Cortex of kidney (tissue), 1 donor: Measurements from ENCODE around the gene TRPV3.
"Not testable (repeated sequence)": the region's sequence is repeated elsewhere in the genome, so short reads cannot be mapped to it uniquely, and the experiment has no call there.

Source experiments
- DNase-seq: peaks from one replicate; lab custom pipeline; 2025; lab: John Stamatoyannopoulos, UW

TRPV3 gene

DNA sequence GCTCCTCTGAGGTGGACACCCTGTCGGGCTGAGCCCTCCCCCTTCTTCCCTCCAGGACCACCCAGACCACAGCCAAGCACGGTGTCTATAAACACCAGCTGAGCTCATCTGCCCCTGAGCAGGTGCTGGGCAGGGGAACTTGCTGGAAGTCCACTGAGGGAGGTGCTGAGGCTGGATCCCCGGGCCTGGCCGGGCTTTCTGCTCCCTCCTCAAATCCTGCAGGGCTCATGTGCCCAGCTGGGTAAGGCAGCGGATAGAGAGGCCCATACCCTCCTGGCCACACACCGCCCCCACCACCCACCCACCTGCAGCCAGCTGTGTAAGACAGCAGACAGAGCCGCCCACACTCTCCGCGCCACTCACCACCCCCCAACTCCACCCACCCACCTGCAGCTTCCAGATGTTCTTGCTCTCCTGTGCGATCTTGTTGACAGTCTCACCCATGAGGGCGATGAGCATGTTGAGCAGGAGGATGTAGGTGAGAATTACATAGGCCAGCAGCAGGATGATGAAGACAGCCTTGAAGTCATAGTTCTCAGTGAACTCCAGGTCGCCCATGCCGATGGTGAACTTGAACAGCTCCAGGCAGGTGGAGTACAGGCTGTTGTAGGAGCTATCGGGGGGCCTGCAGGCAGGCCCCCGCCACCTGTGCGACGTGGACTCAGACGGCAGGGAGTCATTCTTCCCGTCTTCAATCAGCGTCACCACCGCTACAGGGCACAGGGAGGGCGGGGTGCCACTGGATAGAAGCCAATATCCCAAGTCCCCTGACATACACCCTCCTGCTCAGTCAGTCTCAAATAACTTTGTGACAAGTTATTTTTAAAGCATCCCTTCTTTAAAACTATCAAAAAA is 15.9 kb upstream of the TRPV3 start:
- DNase-seq: no peak

GRCh38 chr17:3572231-3572630 is 14.6 kb upstream of the TRPV3 start:
- DNase-seq: no peak

GRCh38 chr17:3571043-3571900 is 13.7 kb upstream of the TRPV3 start:
- no peak for DNase-seq

DNA sequence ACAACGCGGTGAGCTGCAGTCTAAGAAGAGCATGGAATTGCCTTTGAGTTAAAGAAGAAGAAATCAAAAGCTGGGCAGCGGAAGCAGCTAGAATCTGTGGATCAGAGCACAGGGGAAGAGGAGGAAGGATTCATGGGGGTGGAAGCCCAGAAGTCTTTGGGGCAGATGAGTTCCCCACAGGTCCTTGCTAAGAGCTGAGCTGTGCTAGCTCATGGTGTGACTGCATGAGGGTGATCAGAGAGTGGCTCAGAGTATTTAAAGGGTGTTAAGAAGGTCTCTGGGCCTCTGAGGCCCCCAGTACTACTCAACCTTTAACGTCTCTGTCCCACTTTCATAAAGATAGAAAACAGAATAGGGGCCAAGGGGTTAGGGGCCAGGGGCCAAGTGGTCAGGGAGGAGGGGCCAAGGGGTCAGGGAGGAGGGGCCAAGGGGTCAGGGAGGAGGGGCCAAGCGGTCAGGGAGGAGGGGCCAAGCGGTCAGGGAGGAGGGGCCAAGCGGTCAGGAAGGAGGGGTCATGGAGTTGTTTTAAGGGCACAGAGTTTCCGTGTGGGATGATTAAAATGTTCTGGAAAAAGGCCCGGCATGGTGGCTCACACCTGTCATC is 12.0 kb upstream of the TRPV3 start:
- DNase-seq: no peak

DNA sequence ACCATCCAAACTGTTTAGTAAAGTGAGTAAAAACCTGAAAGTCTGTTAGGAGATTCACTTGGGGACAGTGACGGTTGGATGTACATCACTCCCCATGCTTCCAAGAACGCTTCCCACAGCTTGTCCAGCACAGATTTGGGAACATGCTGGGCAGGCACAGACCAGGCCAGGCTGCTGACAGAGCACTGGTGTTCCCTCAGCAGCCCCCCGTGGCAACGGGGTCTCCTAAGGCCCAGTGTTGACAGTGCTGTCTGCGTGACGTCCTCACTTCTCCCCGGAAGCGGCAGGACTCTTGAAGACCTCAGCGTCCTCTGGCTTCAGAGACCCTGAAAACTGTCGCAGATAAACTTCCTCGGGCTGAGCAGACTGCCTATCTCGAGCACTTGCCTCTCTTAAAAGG is 8.9 kb upstream of the TRPV3 start:
- no peak for DNase-seq

- no peak for DNase-seq
Observed at GRCh38 chr17:3565143-3565542, 7.5 kb upstream of the TRPV3 start.

DNA sequence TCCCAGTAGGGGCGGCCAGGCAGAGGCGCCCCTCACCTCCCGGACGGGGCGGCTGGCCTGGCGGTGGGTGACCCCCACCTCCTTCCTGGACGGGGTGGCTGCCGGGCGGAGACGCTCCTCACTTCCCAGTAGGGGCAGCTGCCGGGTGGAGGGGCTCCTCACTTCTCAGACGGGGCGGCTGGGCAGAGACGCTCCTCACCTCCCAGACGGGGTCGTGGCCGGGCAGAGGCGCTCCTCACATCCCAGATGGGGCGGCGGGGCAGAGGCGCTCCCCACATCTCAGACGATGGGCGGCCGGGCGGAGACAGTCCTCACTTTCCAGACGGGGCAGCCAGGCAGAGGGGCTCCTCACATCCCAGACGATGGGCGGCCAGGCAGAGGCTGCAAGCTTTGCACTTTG is 6.6 kb upstream of the TRPV3 start:
- DNase-seq: not testable (repeated sequence)

DNA sequence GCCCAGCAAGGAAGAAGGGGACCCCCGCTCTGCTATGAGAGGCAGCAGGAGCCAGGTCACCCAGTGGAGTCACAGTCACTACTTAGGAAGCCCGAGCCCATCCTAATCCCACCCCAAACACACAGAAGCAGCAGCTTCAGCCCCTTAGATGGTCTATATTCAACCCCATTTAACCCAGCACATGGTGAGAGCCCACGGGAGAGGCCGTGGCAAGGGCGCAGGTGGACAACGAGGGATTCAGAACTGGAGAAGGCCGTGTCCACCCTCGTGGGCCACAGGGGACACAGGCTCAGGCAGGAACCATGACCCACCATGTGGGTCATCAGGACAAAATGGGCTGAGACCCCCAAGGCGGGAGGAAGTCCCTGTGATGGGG is 1.6 kb upstream of the TRPV3 start:
- DNase-seq: no peak

DNA sequence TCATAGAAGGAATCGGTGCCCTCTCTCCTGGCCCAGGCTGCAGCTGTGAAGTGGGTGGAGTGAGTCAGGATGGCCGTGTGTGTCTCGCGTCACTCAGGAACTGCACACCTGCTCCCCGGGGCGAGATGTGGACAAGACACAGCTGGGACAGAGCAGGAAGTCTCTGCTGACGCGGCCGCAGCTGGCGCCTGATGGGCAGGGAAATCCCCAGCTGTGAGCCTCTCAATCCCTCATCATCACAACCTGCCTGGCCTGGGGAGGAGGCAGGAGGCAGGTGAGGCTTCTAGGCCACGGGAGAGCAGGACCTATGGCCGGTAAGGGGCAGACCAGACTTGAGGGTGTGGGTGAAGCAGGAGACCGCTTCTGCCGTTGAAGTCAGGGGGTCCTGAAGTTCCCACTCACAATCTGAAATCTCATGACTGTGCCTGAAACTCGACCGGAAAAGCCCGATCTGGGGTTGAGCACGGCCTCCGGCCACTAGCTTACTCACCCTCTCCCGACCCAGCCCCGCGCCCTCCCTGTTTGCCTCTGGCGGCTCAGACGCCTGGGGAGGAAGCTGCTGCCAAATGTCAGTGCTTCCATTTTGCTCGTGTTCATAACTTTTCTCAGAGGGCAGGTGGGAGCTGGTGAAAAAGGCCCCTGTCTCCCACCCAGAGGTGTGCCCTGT is 1.1 kb upstream of the TRPV3 start:
- no peak for DNase-seq

- DNase-seq: no peak
Observed at GRCh38 chr17:3556916-3557767, 470 bp downstream of the TRPV3 start.

- DNase-seq: no peak
Observed at GRCh38 chr17:3556239-3556915, 1.2 kb downstream of the TRPV3 start.

- no peak for DNase-seq
Observed at GRCh38 chr17:3555189-3555796, 2.3 kb downstream of the TRPV3 start.

- DNase-seq: no peak
Observed at GRCh38 chr17:3554440-3554839, 3.2 kb downstream of the TRPV3 start.

DNA sequence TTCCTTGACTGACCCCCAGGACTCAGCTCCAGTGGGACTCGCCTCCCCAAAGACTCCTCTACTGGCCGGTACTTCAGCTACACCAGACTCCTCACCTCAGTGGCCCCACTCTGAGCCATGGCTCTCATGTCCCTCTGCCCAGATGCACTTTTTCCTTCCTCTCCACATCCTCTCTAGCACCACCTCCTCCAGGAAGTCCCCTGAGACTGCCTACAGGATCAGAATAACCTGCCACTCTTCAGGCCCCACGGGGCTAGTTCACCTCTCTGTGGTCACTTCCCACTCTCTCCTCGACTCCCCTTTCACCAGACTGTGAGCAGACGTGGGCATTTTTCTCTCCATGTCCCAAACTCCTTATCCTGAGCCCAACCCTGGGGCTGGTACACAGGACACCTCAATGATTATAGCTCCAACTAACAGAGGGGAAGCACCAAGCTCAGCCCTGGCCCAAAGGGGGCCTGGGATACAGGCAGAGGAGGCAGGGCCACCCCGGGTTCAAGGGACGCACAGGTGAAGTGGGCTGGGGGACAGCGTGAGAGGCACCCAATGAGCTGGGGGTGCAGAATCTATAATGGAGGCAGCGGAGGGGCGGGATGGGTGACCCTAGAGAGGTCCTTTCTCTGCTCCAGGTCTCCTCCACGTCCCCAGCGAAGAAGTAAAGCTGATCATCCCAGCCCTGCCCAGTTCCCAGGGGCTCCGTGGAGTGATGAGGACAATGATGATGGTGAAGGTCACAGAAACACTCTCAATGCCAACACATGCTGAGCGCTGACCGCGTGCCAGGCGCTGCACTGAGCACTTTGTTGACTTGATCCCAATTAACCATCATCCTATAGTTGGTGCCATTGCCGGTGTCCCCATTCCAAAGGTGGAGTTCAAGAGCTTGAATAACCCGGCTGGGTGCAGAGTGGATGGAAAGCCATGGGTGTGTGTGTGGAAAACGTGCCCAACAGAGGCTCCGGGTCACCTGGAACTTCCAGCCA is 3.9 kb downstream of the TRPV3 start:
- no peak for DNase-seq

DNA sequence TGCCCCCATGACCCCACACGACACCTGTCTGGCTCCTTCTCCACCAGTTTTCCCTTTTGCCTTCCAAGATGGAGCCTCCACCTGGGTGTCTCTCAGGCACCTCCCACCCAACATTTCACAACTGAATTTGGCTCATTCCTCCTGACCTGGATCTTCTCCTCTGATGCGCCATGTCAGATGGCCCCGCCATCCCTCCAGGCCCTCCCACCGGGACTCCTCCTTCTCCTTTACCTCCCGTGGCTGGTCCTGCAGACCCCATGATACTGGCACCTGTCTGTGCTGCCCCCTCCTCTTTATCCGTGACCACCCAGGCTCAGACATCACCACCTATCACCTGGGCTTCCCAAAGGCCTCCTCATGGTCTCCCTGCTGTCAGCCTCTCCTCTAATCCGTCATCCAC is 4.7 kb downstream of the TRPV3 start:
- no peak for DNase-seq

DNA sequence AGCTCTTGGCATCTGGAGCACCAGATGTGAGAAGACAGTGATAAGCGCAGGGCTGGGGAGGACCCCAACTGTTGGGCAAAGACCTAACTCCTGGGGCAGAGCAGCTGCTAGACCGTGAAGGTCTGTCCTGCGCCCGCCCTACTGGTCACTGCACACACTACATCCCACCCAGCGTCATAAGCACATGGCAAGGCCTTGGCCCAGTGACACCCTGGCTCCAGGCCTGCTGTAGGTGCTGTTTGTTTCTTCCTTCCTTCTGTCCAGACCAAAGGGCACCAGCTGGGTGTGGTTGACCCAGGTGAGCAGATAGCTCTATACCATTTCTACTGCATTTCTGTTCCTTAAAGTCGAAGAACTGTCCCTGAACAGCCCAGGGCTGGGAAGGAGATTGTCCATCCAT is 6.4 kb downstream of the TRPV3 start:
- no peak for DNase-seq

GRCh38 chr17:3549610-3550162 is 7.9 kb downstream of the TRPV3 start:
- DNase-seq: no peak

- DNase-seq: no peak
Observed at GRCh38 chr17:3547628-3548027, 10.0 kb downstream of the TRPV3 start.

DNA sequence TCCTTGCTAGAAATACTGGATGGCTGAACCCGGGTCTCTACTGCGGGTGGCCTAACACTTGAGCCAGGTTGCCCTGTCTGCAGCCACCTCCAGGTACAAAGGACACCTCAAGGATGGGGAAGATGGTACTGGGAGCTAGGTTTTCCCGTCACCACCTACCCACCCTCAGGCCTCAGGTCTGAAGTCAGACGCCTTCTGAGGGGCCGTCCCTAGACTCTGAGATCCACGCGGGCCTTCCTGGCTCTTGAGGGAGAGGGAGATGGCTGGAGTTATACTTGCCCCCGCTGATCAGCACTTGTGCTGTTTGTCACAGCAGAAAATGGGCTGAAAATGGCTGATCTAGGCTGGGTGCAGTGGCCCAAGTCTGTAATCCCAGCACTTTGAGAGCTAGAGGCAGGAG is 10.6 kb downstream of the TRPV3 start:
- no peak for DNase-seq
